HG02981 (cell line): Measurements from ENCODE around the gene KY.

ENCODE experiments used
- ATAC-seq: cut with Tn5 transposase; IDR thresholded peaks from one replicate; pipeline ENCODE4 v1.9.1; 2021; ENCODE audit warnings: mild to moderate bottlenecking, moderate library complexity; ENCODE audit not compliant: unreplicated experiment

Gene KY

DNA sequence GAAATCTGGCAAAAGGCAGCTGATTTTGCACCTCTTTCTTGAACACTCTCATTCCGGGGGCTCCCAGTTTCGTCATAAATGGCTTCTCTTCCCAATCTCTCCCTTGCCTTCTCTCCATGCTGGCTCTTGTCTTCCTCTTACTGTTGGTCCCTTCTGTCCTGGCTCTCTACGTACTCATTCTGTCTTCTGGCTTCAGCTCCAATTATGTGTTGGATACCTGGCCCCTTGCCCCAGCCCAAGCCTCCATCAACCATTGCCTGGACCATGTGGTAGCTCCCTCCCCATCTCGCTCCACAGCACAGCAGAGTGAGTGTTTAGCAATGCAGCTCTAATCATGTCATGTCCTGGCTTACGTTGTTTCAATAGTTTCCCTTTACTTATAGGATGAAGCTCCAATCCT, 21.7 kb upstream of the KY start:
- ATAC-seq: no peak

DNA sequence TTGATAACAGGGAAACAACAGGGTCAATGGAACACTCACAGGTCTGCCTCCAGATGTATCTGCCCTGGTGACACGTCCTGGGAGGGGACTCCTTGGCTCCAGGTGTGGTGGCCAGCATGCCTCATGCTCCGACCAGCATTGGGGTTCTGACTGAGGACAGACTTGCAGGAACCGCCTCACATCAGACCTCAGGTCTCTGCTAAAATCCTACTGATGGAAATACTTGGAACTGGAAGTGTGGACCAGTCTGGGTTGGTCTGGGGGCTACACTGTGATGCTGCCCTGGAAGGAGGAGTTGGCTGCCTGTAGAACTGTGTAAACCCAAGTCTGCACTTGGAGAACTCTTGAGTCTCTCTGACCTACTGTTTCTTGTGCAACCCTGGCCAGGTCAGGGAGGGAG, 17.1 kb upstream of the KY start:
- ATAC-seq: no peak

DNA sequence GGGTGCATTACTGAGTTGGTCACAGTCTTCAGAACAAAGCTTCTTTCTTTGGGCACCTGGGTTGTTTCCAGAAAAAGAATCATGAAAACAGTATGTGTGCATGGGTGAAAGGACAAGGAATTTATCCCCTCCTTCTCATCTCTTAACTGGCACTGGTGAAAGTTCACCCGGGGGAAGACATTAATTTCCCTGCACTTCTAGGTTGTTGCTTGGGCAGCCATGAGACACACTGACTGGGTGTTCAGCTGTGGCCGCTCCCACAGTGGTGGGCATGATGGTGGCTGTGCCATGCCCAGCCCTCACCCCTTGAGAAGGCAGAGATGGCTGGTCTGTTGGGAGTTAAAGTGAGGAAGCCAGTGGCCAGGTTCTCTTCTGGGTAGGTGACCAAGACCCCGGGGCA, 16.6 kb upstream of the KY start:
- ATAC-seq: no peak

DNA sequence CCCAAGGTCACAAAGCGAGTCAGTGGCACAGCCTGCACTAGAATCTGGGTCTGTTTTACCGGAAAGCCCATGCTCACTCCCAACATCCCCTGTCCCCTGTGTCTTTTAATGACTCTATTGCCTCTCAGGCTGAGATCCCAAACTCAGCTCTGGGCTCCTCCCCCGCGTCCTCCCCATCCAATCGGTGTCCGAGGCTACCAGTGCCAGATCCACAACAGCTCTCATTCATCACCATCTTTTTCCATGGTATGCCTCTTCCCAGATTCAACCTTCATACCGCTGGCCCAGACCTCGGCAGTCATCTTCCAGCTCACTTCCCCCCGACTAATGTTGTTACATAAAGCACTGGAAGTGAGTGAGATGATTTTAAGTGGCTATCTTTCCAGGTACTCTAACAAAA, 16.1 kb upstream of the KY start:
- no peak for ATAC-seq

DNA sequence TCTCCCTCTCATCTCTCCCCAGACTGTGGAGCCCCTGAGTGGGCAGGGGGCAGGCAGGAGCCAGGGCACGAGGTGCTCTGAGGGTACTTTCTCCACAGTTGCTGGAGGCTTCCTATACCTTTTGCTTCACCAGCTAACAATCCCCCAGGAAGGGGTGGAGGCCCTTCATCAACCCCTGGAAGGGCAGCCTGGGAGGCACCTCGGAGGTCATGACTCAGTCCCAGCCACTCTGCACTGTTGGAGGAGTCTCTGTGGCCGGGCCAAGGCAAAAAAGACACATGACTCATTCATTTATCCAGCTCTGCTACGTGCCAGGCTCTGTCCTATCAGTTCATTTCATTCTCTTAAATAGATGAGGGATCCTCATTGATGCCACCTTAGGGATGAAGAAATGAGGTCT, 15.6 kb upstream of the KY start:
- no peak for ATAC-seq

GRCh38 chr3:134666052-134666451, 15.2 kb upstream of the KY start:
- ATAC-seq: no peak

DNA sequence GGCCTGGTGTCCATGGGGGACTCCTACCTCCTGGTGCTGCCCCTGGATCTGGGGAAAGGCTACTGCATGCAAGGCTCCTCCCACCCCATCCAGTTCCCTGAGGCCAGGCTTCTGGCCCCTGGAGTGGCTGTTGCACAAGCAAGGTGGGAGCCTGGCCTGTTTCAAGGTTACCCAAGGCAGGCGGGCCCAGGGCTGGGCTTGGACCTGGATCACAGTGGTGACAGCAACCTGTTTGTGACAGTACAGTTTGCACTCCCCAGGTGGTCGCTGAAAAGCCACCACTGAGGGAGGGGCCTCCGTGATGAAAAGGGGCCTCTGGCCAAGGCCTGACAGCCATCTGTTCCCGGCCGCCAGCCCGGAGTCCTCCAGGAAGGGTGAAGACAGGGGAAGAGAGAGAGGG, 14.4 kb upstream of the KY start:
- ATAC-seq: no peak

DNA sequence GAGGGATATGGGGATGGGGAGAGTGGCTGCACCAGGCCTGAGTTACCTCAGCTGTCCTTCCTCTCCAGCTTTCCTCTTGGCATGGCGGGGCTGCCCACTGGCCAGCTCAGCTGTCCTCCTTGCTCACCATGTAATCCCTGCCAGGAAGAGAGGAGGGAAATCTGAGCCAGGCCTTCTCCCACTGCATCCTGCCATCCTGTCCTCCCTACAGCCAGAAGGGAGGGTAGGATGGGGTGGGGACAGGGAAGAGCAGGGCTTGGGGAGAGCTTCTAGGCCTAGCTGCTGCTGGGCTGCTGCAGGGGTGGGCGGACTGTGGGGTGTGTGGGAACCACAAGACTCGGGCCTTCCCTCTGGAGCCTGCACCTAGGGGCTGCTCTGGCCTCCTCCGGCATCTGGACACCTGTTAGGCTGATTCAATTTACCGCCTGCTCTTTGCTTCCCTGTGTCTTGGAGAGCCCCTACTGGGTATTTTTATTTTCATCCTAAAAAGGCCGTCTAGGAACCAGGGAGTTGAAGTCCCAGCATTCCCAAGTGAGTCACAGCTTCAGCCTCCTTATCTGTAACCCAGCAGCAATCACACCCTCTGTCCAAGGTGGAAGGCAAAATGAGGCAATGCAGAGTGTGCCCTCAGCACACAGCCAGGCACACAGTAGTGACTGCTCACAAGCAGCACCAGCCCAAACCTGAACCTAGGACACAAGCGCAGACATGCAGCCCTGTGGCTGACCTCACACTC, 13.1 kb upstream of the KY start:
- ATAC-seq: no peak

DNA sequence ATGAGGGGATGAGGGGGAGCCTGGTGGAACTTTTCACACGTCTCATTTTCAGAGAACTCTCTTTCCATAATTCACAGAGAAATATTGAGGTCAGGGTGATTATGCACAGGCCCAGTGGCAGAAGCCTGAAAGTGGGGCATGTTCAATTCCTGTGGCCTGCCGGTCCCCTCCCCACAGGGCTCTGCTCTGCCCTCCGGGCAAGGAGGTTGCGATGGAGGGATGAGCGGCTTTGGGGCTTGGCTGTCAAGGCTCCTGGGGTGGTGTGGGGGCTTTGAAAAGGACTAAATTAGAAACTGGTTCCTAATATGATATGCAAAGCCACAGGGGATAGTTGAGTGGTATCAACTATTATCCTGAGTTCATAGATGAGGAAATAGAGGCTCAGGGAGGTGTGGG, 9.2 kb upstream of the KY start:
- no peak for ATAC-seq

- no peak for ATAC-seq
These were observed 8.7 kb upstream of the KY start for GRCh38 chr3:134659391-134660045.

DNA sequence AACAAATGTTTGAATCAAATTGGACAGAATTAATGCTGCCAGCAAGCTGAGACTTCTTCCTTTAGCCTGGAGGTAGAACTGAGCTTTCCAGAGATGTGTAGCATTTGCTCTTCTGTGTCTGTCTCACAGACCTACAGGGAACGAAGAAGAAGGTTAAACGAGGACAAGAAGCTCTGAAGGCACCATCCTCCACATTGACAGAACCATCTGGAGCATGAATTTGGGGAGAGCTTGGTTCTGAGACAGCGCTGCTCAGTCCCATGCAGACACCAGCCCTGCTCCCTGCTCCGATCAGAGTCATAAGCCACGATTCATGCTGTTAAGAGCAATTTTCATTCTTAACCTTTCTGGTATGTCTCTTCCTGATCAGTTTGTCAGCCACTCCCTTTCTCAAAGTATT, 7.7 kb upstream of the KY start:
- ATAC-seq: no peak

- no peak for ATAC-seq
These were observed 5.5 kb upstream of the KY start for GRCh38 chr3:134656211-134656800.

DNA sequence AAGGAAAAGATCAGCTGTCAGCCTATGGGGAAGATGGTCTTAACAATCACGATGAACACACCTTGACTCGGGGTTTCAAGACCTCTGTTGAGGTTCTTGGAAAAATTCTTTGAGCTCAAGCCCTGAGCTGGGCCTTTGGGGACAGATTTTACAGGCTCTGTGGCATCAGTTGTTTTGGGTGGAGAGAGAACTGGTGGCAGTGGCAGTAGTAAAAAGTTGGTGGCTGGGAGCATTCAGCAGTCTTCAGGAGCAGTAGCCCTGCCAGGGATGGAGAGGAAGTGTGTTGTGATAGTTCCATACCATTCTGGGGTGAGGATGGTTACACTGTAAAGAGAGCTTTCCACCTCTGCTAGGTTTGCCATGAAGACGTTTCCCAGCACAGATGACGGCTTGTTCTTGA, 4.9 kb upstream of the KY start:
- no peak for ATAC-seq

GRCh38 chr3:134654031-134654430, 3.2 kb upstream of the KY start:
- ATAC-seq: no peak

DNA sequence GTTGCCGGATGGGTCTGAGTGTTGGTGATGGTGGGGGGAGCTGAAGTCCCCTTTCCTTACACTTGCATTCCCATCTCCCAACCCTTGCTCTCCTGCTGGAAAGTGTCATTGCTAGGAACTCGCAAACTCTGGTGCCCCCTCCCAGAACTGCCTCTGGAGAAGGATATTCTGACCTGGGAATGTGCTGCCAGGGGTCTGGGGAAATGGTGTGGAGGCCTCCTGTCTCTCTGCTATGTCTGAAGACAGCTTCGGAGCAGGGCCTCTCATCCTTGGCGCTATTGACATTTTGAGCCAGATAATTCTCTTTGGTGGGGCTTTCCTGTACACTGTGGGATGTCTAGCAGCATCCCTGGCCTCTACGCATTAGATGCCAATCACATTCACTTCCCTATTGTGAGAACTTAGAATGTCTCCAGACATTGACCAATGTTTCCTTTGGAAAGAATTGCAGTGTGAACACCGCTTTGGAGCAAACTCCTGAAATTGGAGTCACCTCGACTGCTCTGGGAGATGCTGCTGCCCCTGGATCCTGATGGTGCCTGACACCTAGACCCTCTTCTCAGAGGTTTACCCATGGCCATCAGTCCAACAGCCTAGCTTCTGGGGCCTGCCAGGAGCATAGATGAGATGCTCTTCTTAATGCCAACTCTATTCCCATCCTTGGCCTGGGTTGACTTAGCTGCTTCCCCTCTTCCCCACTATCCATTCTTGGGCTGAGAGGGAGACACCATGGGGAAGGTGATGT, 2.2 kb upstream of the KY start:
- ATAC-seq: no peak

DNA sequence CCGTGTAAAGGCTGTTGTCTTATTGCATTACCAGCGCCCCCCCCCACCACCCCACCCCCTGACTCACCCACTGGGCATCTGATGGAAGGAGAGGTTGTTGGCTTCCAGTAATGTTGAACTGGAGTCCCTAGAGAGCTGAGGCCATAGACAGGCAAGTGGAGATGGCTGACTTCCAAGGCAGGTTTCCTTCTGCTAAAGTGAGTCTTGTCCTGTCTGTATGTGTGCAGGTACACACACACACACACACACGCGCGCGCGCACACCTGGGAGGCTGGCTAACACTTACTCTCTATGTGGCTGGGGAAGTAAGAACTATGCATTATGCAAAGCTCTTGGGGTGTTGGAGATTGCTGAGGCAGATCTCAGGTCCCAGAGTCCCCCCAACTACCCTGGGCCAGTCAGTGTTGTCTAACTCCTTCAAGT, 1.6 kb upstream of the KY start:
- ATAC-seq: no peak

DNA sequence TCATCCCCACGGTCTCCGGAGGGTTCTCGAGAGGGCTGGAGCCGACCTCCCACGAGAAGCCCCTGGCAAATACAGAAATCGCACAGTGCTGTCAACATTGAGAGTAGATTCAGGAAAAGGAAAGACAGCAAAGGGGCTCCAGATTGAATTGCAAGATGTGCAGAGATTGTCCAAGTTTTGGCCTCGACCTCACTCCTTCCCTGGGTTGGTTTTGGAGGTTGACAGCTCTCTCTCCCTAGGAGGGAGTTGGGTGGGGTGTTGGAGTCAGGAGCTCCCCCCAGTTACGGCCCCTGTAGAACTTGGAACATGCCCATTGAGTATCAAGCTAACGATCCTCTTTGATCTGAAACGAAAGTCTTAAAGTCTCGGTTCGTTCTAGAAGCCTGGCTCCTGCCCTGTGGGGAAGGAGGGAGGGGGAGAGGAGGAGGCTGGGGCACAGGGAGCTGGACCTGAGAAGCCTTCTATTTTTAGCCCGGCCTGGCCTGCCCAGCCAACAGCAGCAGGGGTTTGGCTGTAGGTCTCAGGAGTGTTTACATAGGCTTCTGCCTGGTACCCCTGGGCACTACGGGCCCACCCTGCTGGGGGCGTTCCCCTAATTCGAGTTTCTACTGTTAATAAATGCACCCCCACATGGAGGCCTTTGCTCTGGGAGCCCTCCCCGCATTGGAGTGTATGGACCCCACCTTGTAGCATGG, 672 bp upstream of the KY start:
- no peak for ATAC-seq

- no peak for ATAC-seq
These were observed 1.6 kb downstream of the KY start for GRCh38 chr3:134649106-134649705.

DNA sequence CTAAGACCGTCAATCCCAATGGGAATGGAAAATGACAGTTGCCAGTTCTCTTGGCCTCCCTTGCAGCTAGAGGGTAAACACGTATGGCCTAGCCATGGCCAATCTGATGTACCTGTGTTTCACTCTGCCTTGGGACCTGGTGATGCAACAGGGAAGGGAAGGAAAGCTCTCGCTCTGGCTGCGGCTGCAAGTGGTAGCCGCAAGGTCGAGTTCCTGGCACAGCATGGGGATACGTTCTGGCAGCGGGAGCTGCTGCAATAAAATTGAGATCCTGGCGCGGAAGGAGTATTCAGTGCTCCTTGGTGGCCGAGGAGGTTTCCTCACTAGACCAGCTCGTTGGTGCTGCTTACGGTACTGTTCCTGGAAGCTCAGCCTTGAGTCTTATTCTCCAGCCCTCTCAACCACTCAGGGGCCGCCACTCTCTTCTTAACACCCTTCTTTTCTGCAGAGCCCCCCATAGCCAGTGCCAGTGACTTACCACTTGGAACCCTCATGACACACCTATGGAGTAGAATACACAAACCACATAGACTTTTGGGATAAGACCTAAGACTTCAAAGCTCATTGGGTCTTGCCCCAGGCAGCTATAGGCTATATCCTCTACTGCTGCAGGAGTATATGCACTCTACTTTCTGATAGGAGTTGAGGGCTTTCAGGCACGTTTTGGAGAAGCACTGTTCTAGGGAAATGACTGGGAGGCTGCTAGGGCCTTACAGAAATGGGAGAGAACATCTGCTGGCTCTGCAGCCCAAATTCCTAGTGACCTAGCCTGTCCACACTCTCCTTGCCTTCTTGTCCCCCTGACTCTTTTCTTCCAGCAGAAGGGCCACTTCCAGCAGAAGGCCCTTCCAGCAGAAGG, 2.7 kb downstream of the KY start:
- no peak for ATAC-seq

DNA sequence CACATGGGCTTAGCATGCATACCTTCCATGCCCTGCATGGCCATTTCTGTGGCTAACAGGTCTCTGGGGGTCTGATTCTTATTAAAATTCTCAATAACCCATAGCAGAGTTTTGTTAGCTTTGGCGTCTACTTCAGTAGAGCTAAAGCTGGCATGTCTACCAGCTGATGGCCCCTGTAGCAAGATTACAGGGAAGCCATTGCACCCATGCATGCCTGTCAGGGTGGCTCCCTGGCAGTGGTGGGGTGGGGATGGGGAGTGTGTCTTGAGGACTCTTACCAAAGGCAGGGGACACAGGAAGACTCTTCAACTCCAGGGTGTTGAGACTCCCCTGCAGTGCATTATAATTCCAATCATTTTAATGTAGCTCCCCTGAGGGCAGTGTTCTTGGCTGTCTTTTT, 4.7 kb downstream of the KY start:
- ATAC-seq: no peak
